ENCODE results near the gene SGTB.
"Not testable (repeated sequence)": the region's sequence is repeated elsewhere in the genome, so short reads cannot be mapped to it uniquely, and the experiment has no call there.

Gene SGTB

GRCh38 chr5:65734921-65735320 lies 13.0 kb upstream of the SGTB start:
- DNase-seq (ENCODE audit: extremely low read depth in 1 of 2, low read depth in 1 of 2) = no peak

- not testable (repeated sequence) for DNase-seq (ENCODE audit: extremely low read depth in 1 of 2, low read depth in 1 of 2)
Observed at GRCh38 chr5:65734196-65734775, 12.4 kb upstream of the SGTB start.

DNA sequence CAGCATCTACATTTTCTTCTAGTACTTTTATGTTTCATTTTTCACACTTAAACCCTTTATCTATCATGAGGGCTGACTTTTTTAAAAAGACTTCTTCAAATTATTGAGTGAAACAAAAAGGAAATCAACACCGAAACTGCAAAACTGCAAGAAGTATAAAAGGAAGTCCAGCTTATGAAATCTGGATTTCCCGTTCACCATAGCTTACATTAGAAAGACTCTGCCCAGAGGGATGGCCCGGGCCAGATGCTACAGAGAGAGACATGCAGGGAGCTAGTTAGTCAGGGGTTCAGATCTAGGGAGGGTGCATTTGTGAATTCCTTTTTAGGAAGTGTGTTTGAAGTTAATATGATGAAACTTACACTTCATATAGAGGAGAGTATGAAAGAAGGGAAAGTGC lies 10.1 kb upstream of the SGTB start:
- DNase-seq (ENCODE audit: extremely low read depth in 1 of 2, low read depth in 1 of 2) = not testable (repeated sequence)

DNA sequence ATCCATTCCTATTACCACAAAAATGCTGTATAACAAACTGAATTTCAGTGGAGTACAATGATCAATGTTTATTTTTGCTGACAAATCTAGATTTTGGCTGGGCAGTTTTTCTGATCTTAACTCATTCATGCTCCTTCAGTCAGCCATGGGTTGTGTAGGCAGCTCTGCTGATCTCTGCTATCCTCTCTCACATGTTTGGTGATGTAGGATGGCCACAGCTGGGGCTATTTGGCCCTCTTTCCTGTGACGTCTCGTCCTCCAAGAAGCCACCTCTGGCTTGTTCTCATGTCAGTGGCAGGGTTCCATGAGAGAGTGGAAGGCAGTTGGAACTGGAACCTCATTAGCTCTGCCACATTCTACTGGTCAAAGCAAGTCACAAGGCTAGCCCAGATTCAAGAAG lies 9.0 kb upstream of the SGTB start:
- no peak for DNase-seq (ENCODE audit: extremely low read depth in 1 of 2, low read depth in 1 of 2)

DNA sequence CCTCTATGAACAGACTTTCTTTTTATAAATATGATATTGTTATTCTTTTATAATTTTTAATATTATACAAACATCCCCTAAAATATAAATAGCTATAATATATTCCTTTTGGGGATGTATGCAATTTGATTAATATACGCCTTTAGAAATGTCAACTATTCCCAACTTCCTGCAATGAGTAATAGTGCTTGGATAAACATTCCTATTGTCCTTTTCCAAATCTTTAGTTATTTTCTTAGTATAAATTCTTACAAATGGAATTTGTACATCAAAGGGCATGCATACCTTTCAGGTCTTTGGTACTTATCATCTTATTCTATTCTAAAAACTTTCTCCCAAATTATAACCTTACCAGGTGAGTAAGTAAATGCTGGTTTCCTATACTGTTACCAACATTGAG lies 6.3 kb upstream of the SGTB start:
- no peak for DNase-seq (ENCODE audit: extremely low read depth in 1 of 2, low read depth in 1 of 2)

GRCh38 chr5:65727491-65728156 lies 5.7 kb upstream of the SGTB start:
- no peak for DNase-seq (ENCODE audit: extremely low read depth in 1 of 2, low read depth in 1 of 2)

- no peak for DNase-seq (ENCODE audit: extremely low read depth in 1 of 2, low read depth in 1 of 2)
Observed at GRCh38 chr5:65722575-65723403, 880 bp upstream of the SGTB start.

GRCh38 chr5:65721050-65721719 lies 724 bp downstream of the SGTB start:
- DNase-seq (ENCODE audit: extremely low read depth in 1 of 2, low read depth in 1 of 2) = no peak

GRCh38 chr5:65718576-65719310 lies 3.2 kb downstream of the SGTB start:
- DNase-seq (ENCODE audit: extremely low read depth in 1 of 2, low read depth in 1 of 2) = no peak

DNA sequence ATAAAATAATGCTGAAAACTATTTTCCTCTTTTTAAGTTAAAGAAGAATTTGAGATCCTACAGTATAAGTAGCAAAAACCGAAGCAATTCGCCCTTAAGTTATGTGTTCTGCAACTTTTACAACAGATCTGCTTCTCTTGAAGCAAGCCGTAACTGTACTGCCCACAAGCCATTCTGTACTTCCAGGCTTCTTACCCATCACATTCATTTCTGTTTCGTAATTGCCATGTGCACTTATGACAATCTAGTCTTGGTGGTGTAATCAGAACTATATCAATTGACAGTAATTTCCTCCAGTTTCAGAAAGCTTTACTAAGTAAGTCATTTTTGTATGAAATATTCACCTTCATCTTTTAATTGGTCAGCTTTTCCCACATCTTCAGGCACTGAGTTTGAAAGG lies 13.8 kb downstream of the SGTB start:
- DNase-seq (ENCODE audit: extremely low read depth in 1 of 2, low read depth in 1 of 2) = no peak

- no peak for DNase-seq (ENCODE audit: extremely low read depth in 1 of 2, low read depth in 1 of 2)
Observed at GRCh38 chr5:65707663-65708062, 14.2 kb downstream of the SGTB start.

GRCh38 chr5:65704621-65705239 lies 17.2 kb downstream of the SGTB start:
- no peak for DNase-seq (ENCODE audit: extremely low read depth in 1 of 2, low read depth in 1 of 2)

GRCh38 chr5:65702036-65702435 lies 19.9 kb downstream of the SGTB start:
- DNase-seq (ENCODE audit: extremely low read depth in 1 of 2, low read depth in 1 of 2) = no peak

DNA sequence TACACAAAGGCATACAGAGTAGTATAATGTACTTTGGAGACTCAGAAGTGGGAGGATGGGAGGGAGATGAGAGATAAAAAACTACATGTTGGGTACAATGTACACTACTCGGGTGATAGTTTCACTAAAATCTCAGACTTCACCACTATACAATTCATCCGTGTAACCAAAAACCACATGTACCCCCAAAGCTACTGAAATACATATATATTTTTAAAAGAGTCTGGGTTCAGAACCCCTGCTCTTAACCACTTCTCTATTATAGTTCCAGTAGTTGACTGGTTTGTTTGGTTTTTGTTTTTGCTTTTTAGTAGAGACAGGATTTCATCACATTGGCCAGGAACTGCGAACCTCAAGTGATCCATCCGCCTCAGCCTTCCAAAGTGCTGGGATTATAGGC lies 22.6 kb downstream of the SGTB start:
- DNase-seq (ENCODE audit: extremely low read depth in 1 of 2, low read depth in 1 of 2) = no peak

GRCh38 chr5:65696892-65697291 lies 25.0 kb downstream of the SGTB start:
- DNase-seq (ENCODE audit: extremely low read depth in 1 of 2, low read depth in 1 of 2) = no peak

GRCh38 chr5:65695896-65696295 lies 26.0 kb downstream of the SGTB start:
- no peak for DNase-seq (ENCODE audit: extremely low read depth in 1 of 2, low read depth in 1 of 2)

GRCh38 chr5:65695162-65695755 lies 26.6 kb downstream of the SGTB start:
- DNase-seq (ENCODE audit: extremely low read depth in 1 of 2, low read depth in 1 of 2) = no peak

DNA sequence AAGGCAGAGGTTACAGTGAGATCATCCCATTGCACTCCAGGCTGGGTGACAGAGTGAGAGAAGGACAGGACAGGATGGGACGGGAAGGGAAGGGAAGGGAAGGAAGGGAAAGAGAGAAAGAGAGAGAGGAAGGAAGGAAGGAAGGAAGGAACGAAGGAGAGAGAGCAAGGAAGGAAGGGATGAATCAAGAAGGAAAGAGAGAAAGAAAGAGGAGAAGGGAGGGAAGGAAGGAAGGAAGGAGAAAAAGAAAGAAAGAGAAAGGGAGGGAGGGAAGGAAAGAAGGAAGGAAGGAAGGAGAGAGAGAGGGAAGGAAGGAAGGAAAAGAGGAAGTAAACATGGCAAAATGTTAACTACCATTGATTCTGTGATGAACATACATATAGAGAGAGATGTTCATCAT lies 28.8 kb downstream of the SGTB start:
- DNase-seq (ENCODE audit: extremely low read depth in 1 of 2, low read depth in 1 of 2) = no peak

DNA sequence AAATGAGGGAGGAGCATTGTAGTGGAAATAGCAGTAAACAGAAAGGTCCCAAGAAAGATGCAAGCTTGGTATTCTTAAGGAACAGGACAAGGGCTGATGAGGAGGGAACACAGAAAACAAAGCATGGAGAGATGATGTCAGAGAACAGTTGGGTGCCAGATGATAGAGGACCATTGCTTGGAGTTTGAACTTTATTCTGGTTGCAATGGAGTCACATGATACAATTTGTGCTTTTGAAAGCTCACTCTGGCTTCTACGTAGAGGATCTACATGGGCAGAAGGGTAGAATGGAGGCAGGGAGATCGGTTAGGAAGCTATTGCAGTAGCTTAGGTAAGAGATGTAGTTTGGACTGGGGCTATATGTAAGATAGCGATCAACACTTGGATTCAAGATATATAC lies 39.8 kb downstream of the SGTB start:
- no peak for DNase-seq (ENCODE audit: extremely low read depth in 1 of 2, low read depth in 1 of 2)

GRCh38 chr5:65676056-65676455 lies 45.9 kb downstream of the SGTB start:
- DNase-seq (ENCODE audit: extremely low read depth in 1 of 2, low read depth in 1 of 2) = not testable (repeated sequence)

Measured in stimulated activated CD8-positive, alpha-beta memory T cell treated with anti-CD3 and anti-CD28 coated beads, Interleukin-7, amount 100 ng/mL, for 48 hours (primary cell).